Activated CD8-positive, alpha-beta memory T cell treated with anti-CD3 and anti-CD28 coated beads for 4 hours (primary cell): Measurements from ENCODE around the gene MSMP.
A peak's percentile ranks its signal among the peaks of the same experiment; 100 is the strongest.

ENCODE experiments used
- DNase-seq, 2 donors: peaks; one replicate each; pipeline ENCODE4 v3.0.0-alpha.2; 2020; ENCODE audit warnings: low read depth in 2 of 2

Gene MSMP, protein sequence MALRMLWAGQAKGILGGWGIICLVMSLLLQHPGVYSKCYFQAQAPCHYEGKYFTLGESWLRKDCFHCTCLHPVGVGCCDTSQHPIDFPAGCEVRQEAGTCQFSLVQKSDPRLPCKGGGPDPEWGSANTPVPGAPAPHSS

DNA sequence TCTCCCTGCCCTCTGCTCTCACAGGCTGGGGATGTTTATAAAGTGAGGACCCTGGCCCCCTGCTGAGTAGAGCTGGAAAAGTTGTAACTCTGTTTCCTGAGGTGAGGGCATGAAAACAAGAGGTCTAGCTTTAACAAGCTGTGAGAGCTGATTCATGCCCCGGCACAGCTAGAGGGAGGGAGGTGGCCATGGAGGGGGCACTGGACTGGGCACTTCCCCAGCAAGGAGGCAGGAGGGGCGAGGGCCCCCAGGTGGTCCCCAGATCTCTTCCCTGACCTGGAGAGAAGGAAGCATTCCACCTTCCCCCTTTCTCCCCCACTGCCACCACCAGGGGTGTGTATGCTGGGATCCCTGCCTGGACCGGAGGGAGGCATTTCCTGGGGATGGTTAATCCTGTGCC is at the start of gene MSMP:
Gene MSMP (minus strand): TSS at position 13 of the 400 bp plus-strand sequence. CDS start 147 bp downstream, outside the sequence.
- DNase-seq: no peak

DNA sequence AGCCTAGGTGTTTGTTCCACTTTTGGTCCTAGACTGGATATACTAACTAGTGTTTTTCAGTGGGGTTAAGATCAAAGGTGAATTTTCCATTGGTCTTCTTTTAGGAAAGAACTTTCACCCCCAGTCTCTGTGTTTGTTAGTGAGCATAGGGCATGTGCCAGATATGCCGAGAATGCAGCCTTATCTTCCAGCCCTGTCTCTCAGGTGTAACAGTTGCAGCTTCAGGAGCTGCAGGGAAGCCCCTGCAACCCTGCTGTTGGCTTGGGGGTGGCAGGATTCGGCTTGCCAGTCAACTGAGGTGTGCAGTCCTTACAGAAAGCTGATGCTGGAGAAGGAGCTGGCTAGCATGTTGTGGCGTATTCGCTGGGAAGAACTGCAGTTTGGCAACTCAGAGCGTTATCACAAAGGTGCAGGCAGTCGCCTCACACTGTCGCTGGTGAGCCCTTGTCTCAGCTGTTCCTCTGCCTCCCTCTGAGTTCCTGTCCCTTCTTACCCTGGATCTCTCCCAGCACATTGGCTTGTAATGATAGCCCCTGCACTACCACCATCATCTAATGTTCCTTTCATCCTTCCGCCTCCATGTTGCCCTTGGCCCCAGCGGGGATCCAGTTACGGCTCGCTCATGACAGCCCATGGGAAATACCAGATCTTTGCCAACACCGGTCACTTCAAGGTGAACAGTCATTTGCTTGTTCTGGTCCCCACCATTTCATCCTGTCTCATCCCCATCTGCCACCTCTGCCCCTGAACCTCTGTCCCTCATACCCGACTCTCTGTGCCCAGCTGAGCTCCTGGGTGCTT is 47.5 kb upstream of the MSMP start:
- no peak for DNase-seq

DNA sequence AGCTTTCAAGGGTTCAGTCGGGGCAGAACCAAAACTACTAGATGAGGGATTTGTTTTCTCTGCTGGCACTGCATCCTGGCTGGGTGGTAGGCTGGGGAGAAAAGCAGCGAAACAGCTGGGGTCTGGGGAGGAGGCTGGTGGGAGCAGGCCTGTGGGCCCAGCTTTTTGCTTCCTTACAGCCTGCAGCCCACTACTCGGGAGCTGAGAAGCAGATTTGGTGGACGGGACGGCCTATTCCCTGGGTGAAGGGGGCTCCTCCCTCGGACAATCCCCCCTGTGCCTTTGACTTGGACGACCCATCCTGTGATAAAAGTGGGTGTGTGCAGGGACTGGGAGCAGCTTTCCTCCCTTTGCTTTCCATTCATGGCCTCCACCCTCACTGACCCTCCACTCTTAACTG is 46.5 kb upstream of the MSMP start:
- no peak for DNase-seq

DNA sequence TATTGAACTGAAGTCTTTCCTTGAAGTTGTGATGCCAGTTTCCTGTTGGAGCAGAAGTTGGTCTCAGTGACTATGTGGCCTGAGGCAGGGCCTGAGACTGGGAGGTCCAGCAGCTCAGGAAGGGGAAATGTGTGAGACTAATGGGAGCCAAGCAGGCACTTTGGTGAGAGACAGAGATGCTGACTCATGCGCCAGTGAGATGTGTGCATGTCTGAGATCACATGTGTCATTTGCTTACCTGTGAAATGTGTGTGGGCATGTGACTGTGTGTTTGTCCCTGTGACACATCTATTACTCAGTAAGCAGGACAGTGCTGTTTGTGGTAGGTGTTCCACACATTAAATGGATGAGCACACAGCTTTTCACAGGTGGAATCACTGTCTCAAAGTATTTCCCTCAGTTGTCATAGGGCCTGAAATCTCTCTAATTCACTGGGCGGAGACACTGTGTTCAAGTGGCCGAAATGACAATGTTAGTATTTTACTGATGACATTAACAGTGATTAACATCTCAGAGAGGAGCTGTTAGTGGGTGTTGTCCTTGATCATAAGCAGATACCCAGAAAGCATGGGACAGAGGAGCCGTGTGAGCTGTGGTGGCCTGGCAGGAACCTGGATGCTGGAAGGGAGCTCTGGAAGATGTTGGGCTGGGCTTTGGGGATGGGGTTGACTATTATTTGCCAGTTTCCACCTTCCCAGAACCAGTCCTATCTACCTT is 44.7 kb upstream of the MSMP start:
- DNase-seq: no peak

DNA sequence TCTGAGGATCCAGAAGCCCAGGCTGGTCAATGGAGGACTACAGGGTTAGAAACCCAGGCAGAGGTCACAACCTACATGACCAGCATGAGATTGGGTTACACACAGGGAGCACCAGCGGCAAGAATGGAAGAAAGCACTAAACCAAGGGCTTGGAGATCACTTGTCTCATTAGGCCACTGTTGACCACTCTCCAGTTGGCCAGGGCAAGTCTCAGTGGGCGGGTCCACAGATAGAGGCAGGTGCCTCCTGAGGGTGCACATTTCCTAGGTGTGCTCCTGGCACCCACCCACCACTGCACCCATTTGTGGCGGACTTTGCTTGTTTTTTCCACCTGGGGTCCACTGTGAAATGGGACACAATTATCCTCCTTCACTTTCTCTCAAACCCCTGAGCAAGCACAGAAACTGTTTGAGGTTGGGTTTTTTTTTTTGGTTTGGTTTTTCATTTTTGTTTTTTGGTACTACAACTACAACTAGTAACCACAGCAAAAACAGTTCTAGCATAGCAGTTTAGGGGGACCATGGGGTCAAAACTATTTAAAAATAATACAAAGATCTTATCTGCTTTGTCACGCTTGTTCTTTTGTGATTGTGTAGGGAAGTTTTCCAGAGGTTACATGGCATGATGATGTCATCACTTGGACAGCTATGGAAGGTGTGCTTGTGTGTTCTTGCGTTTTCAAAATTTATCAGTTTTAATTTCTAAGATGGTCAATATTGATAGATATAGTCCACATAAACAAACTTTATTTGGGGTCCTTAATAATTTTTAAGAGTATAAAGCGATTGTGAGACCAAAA is 43.4 kb upstream of the MSMP start:
- no peak for DNase-seq

DNA sequence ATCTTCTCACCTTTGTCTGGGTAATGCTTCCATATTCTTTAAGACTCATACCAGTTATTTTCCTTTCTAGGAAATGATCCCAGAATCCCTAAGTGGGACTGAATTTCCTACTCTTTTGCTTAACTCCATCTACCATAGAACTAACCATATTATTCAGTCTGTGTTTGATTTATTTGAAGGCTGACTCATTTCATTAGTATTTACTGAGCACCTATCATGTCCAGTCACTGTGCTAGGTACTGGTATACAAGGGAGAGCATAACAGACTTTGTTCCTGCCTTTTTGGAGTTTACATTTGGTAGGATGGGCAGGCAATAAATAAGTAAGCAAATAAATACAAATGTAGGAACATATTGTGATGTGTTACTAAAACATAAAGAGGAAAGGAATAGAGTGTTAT is 41.6 kb upstream of the MSMP start:
- DNase-seq: no peak

DNA sequence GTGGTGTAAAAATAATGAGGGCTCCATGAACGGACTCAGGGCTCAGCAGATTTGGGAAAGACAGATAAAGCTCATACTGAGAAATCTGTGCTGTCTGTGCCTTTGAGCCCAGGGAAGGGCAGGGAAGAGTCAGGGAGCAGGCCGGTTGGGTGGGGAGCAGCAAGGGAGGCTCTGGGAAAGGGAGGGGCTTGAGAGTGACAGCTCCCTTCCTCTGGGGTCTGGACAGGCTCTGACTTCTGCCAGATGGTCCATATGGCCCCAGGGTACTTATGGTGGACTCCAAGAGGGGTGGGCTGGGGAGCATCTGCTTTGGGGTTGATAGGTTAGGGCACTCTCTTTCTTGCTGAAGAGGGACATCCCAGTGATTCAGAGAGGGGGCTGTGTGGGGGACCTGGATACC is 39.4 kb upstream of the MSMP start:
- no peak for DNase-seq

DNA sequence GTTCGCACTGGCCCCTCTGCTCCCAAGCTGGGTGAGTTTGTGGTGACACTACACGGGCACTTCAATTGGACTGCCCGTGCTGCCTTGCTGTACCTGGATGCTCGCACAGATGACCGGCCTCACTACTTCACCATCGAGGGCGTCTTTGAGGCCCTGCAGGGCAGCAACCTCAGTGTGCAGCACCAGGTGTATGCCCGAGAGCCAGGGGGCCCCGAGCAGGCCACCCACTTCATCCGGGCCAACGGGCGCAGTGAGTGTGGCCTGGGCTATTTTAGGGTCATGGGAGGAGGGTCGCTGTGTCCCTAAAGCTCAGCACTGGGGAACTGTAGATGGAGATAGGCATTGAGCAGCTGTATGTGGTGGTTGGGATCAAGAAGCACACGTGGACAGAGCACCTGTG is 38.8 kb upstream of the MSMP start:
- DNase-seq: no peak

DNA sequence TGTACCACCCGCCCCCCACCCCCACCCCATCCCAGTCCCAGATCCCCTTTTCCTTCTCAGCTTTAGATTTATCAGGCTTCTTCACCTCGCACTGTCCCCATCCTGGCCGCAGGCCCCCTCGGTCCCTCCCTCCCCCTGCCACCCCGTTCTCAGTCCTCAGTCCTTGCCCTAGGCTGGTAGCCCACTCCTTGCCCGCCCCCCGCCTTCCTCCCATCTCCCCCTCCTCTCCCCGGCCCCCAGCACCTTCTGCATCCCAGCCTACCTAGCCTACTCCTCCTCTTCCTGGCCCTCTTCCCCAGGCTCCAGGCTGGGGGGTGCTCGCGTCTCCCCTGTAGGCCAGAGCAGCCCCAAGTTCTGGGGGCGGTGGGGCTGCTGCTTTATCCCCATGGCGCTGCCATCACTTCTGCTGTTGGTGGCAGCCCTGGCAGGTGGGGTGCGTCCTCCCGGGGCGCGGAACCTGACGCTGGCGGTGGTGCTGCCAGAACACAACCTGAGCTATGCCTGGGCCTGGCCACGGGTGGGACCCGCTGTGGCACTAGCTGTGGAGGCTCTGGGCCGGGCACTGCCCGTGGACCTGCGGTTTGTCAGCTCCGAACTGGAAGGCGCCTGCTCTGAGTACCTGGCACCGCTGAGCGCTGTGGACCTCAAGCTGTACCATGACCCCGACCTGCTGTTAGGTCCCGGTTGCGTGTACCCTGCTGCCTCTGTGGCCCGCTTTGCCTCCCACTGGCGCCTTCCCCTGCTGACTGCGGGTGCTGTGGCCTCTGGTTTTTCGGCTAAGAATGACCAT is 38.1 kb upstream of the MSMP start:
- no peak for DNase-seq

DNA sequence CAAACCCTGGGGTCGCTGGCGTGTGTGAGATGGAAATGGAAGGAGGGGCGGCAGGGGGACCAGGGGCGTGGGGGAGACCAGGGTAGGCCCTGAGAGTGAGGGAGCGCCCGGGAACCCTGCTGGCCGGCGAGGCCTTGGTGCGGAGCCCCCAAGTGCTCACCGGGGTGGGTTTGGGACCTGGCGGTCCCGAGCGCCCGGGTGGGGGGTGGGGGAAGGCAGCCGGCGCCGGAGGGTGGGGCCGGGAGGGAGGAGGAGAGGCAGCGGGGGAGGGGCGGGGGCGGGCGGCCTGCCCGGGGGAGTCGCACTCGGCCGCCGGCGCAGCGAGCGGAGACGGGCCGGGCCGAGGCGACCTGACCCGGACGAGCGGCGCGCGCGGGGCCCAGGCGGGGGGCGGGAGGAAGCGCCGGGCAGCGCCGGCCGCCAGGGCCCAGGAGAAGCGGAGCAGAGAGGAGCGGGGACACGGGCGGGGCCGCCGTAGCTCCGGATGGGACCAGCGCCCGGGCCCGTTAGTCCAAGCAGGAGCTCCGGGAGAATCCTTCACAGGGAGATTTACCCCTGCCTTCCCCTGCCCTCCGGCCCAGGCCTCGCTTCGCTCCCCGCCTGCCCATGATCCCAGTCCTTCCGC is 37.3 kb upstream of the MSMP start, which contains the start of gene NPR2:
Gene NPR2 (plus strand): TSS at position 295 of the 625 bp plus-strand sequence. CDS start 818 bp downstream, outside the sequence.
- DNase-seq: no peak

DNA sequence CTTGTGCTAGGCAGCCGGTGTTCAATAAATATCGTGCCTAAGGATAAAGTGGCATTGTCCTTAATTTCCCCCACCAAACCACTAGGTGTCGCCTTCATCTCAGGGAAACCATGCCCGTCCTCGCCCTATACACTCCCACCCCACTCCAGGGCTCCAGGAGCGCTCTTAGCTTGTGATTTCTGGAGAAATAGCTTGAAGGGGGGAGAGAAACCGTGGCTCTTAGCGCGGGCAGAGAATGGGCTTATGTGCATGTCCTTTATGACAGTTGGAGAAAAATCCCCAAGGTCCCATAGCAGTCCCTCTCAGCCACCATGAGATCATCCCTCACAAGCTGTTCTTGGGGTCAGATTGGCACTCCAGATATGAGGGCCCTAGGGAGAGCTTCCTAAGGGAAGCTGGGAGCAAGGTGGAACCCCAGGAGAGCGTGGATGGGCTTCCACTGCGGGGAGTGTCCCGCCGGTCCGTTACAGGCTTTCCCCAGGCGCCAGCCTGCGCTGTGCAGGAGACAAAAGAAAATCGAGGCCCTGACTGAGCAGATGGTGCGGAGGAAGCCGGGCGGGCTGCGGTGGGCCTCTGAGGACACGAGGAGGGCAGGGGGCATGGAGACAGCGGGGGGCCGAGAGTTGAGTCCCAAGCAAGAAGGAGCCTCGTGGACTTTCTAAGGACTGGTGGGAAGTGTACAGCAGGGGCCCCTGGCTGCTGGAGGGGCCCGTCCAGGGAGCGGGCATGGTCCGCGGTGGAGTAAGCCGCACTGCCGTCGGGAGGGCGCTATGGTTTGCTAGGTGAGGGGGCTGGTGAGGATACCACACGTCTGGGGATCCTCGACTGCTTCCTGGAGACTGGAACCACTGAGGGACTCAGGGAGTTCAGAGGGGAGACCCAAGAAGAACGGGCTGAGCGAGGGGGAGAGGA is 36.6 kb upstream of the MSMP start:
- peak; percentile 14 to 30 for DNase-seq

DNA sequence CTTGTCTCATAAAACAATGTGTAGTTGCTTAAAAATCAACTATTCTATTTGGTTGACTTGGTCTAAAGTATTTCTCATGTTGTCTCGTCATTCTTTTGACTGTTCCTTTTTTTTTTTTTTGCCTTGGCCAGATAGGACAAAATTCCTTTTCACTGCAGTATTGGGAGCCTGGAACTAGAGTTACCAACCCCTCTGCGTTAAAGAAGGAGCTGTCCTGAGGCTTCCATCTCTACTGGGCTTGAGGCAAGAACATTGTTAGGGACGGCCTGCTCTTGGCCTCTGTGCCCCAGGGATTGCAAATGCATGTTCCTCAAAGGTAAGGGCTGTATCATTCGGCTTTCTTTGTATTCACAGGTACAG is 35.9 kb upstream of the MSMP start:
- DNase-seq: no peak

DNA sequence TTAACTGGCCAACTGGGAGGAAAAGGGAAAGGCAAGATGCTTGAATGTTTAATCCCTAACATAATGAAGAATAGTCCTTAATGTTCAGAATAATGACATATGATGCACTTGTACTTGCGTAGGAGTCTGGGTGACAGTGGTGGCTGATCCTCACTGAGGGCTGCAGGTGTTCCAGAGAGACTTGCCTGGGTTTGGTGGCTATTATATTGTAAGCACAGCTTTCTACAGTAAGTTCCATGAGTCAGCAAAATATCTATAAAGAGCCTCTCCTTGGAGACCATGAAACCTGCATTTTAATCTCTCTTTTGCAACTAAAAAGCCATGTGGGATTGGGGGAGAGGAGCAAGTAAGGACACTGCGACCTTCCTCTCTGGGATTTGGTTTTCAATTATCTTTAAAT is 35.5 kb upstream of the MSMP start:
- no peak for DNase-seq

DNA sequence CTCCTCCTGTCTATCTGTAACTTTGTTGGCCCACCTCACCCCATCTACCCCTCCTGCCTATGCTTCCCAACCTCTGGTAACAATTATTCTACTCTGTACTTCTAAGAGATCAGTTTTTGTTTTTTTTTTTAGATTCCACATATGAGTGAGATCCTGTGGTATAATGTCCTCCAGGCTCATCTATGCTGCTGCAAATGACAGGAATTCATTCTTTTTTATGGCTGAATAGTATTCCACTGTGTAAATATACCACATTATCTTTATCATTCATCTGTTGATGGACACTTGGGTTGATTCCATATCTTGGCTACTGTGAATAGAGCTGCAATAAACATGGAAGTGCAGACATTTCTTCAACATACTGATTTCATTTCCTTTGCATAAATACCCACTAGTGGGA is 29.3 kb upstream of the MSMP start:
- DNase-seq: no peak

DNA sequence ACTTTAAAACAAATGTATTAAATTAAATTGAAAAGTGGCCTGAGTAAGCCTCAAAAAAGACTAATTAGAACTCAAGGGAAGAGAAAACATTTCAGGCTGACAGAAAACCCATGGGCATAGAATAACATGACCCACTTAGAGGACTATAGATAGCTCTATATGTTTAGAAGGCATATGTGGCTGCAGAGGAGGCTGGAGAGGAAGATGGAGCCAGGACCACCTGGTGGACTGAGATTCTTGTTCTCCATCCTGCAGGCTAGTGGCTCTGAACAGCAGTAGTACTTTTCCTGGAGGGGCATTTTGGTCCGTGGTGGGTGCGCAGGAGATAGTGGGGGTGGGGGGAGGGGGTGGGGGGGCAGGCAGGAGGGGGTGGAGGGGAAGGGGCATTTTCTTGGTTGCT is 27.0 kb upstream of the MSMP start:
- no peak for DNase-seq

DNA sequence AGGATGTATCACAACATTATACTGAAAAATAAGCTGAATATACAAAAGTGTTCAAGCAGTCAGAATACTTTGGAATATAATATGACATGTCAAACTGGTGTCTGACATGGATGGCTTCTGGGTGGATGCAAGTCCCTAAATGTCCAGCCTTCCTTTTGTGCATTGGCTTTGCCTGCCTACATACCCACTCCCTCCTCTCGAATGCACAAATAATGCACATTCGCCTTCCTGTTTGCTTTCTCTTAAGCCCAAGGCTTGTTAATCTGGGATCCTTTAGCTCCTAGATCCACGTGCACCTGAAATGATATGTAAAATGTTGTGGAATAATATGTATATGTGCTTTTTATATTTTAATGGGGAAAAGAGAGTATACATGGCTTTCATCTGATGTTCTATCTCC is 24.4 kb upstream of the MSMP start:
- no peak for DNase-seq

DNA sequence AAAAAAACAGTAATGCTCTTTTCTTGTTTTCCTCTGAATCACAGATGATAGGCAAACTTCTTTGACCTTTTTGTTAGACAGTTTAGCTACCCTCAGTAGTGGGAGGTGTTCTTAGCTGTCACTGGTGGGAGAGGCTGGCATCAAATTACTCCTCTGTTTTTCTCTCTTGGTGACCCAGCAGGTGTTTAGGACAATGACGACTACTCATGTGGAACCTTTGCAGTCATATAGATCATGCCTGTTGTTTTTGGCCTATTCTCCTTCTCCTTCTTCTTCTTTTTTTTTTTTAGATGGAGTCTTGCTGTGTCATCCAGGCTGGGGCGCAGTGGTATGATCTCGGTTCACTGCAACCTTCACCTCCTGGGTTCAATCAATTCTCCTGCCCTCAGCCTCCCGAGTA is 21.9 kb upstream of the MSMP start:
- no peak for DNase-seq

DNA sequence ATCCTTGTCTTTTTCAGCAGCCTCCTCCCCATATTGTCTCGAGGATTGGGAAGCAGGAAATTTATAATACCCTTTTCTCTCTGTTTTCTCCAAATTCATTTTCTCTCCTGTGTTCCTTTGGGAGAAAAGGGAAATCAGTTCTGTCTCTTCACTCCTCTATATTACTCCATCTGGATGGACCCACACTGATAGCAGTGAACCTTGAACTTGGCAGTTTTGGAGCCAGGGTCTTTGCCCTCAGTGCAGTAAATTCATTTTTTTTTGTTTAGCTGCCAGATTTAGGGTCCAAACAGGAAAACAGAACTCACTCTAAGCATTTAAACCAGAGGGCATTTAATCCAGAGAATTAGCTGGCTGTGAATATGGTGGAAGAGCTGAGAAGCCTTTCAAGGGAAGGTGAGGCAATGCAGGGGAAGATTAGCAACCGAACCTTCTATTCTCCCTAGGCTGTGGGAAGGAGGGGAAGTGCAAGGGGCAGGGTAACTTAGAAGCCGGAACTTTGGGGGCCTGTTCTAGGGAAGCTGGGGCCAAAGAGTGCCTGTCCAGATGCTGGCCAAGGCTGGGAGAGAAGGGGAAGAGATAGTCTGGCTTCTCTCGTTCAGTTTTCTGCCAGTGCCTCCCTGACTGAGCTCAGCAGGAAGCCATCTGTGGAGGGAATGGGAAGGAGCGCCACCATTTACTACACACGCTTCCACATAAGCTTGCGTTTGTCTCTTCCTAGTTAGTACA is 21.0 kb upstream of the MSMP start:
- no peak for DNase-seq

DNA sequence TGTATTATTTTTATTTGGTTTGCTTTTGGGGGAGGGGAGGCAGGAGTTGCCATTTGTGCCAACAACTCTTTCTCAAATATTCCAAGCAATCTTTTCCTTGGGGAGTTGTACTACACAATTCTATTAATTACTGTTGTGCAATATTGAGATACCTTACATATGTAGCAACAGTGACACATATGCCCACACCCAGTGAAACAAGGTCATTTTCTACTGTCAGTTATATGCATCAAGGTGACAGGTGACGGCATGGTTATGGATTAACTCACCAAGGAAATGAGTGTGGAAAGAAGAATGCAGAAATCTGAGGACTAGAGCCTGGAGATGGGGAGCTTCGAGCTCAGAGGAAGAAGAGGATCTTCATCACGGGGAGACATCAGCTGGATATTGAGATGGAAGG is 17.9 kb upstream of the MSMP start:
- no peak for DNase-seq
